ENCODE measurements around the gene KAT7. TPM values are rescaled to one million over a fixed set of nuclear protein-coding genes. Genes with fewer than 3 reads are reported as not detected.

Gene KAT7
- total and polyA plus RNA-seq, 2 donors from 2014 or later (not counting 2 experiments from before 2014, with no cell fraction given) = 10.3 to 30.4 TPM

Other genes with a start within 250 kb of the KAT7 start
- gene NXPH3, start 212.8 kb upstream of the KAT7 start, total RNA-seq = 1.1 and 2.0 TPM in 2 replicates
- 1.4 and 2.2 TPM in 2 replicates for gene NXPH3, start 212.8 kb upstream of the KAT7 start, polyA plus RNA-seq
- gene SPOP, start 110.6 kb upstream of the KAT7 start, total RNA-seq = 26.4 and 27.0 TPM in 2 replicates
- 13.2 and 16.4 TPM in 2 replicates for gene SPOP, start 110.6 kb upstream of the KAT7 start, polyA plus RNA-seq
- 65.8 and 75.4 TPM in 2 replicates for gene SLC35B1, start 80.7 kb upstream of the KAT7 start, total RNA-seq
- gene SLC35B1, start 80.7 kb upstream of the KAT7 start, polyA plus RNA-seq = 83.5 and 91.5 TPM in 2 replicates
- gene FAM117A, start 24.6 kb upstream of the KAT7 start, total RNA-seq = 6.9 and 7.2 TPM in 2 replicates
- gene FAM117A, start 24.6 kb upstream of the KAT7 start, polyA plus RNA-seq = 6.9 and 8.3 TPM in 2 replicates
- not detected in 2 replicates for gene TAC4, start 59.4 kb downstream of the KAT7 start, total RNA-seq
- not detected in 2 replicates for gene TAC4, start 59.4 kb downstream of the KAT7 start, polyA plus RNA-seq
- 0.14 TPM in 1 of 2 replicates, not detected in the other for gene DLX4, start 180.5 kb downstream of the KAT7 start, total RNA-seq
- gene DLX4, start 180.5 kb downstream of the KAT7 start, polyA plus RNA-seq = 0.19 and 0.23 TPM in 2 replicates
- 1.2 and 1.3 TPM in 2 replicates for gene DLX3, start 206.5 kb downstream of the KAT7 start, total RNA-seq
- gene DLX3, start 206.5 kb downstream of the KAT7 start, polyA plus RNA-seq = 1.7 and 1.9 TPM in 2 replicates

Measured in foreskin keratinocyte (primary cell).